GM12874 (cell line): ENCODE measurements around the gene DDX24.

Source experiments
- CTCF ChIP-seq: IDR thresholded peaks from 2 replicates; pipeline ENCODE4 v1.5.1; 2011; ENCODE audit warnings: low read depth, mild to moderate bottlenecking, control low read depth, low read length, moderate library complexity; ENCODE audit not compliant: insufficient read depth

Gene DDX24

GRCh38 chr14:94058128-94058673 is 22.8 kb downstream of the DDX24 start:
- no peak for TF ChIP-seq CTCF

- no peak for TF ChIP-seq CTCF
Observed at GRCh38 chr14:94056579-94057308, 24.3 kb downstream of the DDX24 start.

- no peak for TF ChIP-seq CTCF
Observed at GRCh38 chr14:94054936-94055335, 26.1 kb downstream of the DDX24 start.

- no peak for TF ChIP-seq CTCF
Observed at GRCh38 chr14:94054401-94054800, 26.6 kb downstream of the DDX24 start.

- TF ChIP-seq CTCF: no peak
Observed at GRCh38 chr14:94052662-94053061, 28.3 kb downstream of the DDX24 start.

GRCh38 chr14:94052199-94052598 is 28.8 kb downstream of the DDX24 start:
- no peak for TF ChIP-seq CTCF

- no peak for TF ChIP-seq CTCF
Observed at GRCh38 chr14:94051779-94052178, 29.2 kb downstream of the DDX24 start.

GRCh38 chr14:94051115-94051514 is 29.9 kb downstream of the DDX24 start:
- 0 out of 2 replicates have a peak, but pooled peaks have one; percentile 16 for TF ChIP-seq CTCF
